GM23338 (cell line): ENCODE results near the gene TERB1. TPM values are rescaled to one million over a fixed set of nuclear protein-coding genes. Genes with fewer than 3 reads are reported as not detected.

ENCODE experiments used
- ATAC-seq: fragments of 200-7000 bp; cut with Tn5 transposase; 3 replicates; pipeline ENCODE4 v1.9.1; 2020
- DNase-seq: peaks from one replicate; pipeline ENCODE4 v3.0.0-alpha.2; 2015; ENCODE audit warnings: low spot score
- H2AFZ ChIP-seq: fragments of 200-600 bp; sonication (generic); 2 replicates; pipeline ENCODE4 v1.8.0; 2016; ENCODE audit warnings: antibody characterized with exemption, mild to moderate bottlenecking, moderate library complexity
- H3F3A ChIP-seq: fragments of 200-600 bp; sonication (generic); replicated peaks from 2 replicates; pipeline ENCODE4 v1.8.0; 2017; ENCODE audit warnings: antibody characterized with exemption, mixed run types, low read depth
- H3K27ac ChIP-seq: fragments of 200-600 bp; sonication (generic); 2 replicates; pipeline ENCODE4 v1.6.1; 2016; ENCODE audit warnings: low read depth
- H3K27me3 ChIP-seq: fragments of 200-600 bp; sonication (generic); 2 replicates; pipeline ENCODE4 v1.8.0; 2016; ENCODE audit warnings: mild to moderate bottlenecking, mixed run types, moderate library complexity; ENCODE audit not compliant: insufficient read depth
- H3K36me3 ChIP-seq: fragments of 200-600 bp; sonication (generic); 2 replicates; pipeline ENCODE4 v1.8.0; 2016; ENCODE audit warnings: mild to moderate bottlenecking; ENCODE audit not compliant: insufficient read depth
- H3K4me1 ChIP-seq: fragments of 200-600 bp; sonication (generic); 2 replicates; pipeline ENCODE4 v1.8.0; 2016; ENCODE audit warnings: mild to moderate bottlenecking, moderate library complexity; ENCODE audit not compliant: insufficient read depth
- H3K4me2 ChIP-seq: fragments of 200-600 bp; sonication (generic); 2 replicates; pipeline ENCODE4 v1.7.1; 2017; ENCODE audit warnings: mixed run types
- H3K4me3 ChIP-seq: fragments of 200-600 bp; sonication (generic); 2 replicates; pipeline ENCODE4 v1.6.1; 2016; ENCODE audit warnings: mixed run types
- H3K79me2 ChIP-seq: fragments of 200-600 bp; sonication (generic); replicated peaks from 2 replicates; pipeline ENCODE4 v1.8.0; 2017; ENCODE audit warnings: mild to moderate bottlenecking; ENCODE audit not compliant: insufficient read depth
- H3K9me2 ChIP-seq: fragments of 200-600 bp; sonication (generic); 2 replicates; pipeline ENCODE4 v1.8.0; 2017; ENCODE audit not compliant: insufficient read depth
- H4K20me1 ChIP-seq: fragments of 200-600 bp; sonication (generic); replicated peaks from 2 replicates; pipeline ENCODE4 v1.8.0; 2017; ENCODE audit warnings: mild to moderate bottlenecking; ENCODE audit not compliant: insufficient read depth
- H3K27ac Mint-ChIP-seq: 2 replicates; pipeline ENCODE4 v1.8.0; 2020; ENCODE audit warnings: inconsistent platforms, mild to moderate bottlenecking, moderate library complexity, mixed read lengths
- H3K27me3 Mint-ChIP-seq: 3 replicates; pipeline ENCODE4 v1.8.0; 2022; ENCODE audit warnings: low read depth, mild to moderate bottlenecking, moderate library complexity, mixed read lengths, inconsistent platforms; ENCODE audit not compliant: insufficient read depth, poor library complexity
- H3K36me3 Mint-ChIP-seq: 3 replicates; pipeline ENCODE4 v1.8.0; 2021; ENCODE audit warnings: low read depth, mild to moderate bottlenecking, inconsistent platforms, moderate library complexity, mixed read lengths
- H3K4me1 Mint-ChIP-seq: 3 replicates; pipeline ENCODE4 v1.8.0; 2020; ENCODE audit warnings: mild to moderate bottlenecking, inconsistent platforms, mixed read lengths
- H3K4me3 Mint-ChIP-seq: 3 replicates; pipeline ENCODE4 v1.8.0; 2021; ENCODE audit warnings: moderate library complexity, mild to moderate bottlenecking, inconsistent platforms, mixed read lengths
- H3K9me3 Mint-ChIP-seq: 3 replicates; pipeline ENCODE4 v1.8.0; 2020; ENCODE audit warnings: moderate library complexity, mild to moderate bottlenecking, inconsistent platforms, mixed read lengths
- CREB1 ChIP-seq: fragments of 250-450 bp; sonication (Bioruptor Pico); IDR thresholded peaks from 2 replicates; pipeline ENCODE4 v1.5.0; 2020; ENCODE audit warnings: low read depth, mild to moderate bottlenecking, moderate library complexity
- ETS1 ChIP-seq: IDR thresholded peaks from 2 replicates; pipeline ENCODE4 v1.6.1; 2016; ENCODE audit warnings: antibody characterized with exemption
- EZH2 ChIP-seq: fragments of 200-600 bp; sonication (generic); IDR thresholded peaks from one replicate; pipeline ENCODE4 v1.8.0; 2017; ENCODE audit warnings: antibody characterized with exemption, mild to moderate bottlenecking, low read depth; ENCODE audit not compliant: unreplicated experiment
- JUNB ChIP-seq: IDR thresholded peaks from one replicate; pipeline ENCODE4 v1.6.1; 2016; ENCODE audit warnings: antibody characterized with exemption; ENCODE audit not compliant: unreplicated experiment
- NANOG ChIP-seq: IDR thresholded peaks from 2 replicates; pipeline ENCODE4 v1.6.1; 2016; ENCODE audit warnings: antibody characterized with exemption, borderline replicate concordance
- POLR2AphosphoS5 ChIP-seq: IDR thresholded peaks from 2 replicates; pipeline ENCODE4 v1.6.1; 2016; ENCODE audit warnings: antibody characterized with exemption, low read depth
- REST ChIP-seq: IDR thresholded peaks from one replicate; pipeline ENCODE4 v1.6.1; 2018; ENCODE audit warnings: antibody characterized with exemption; ENCODE audit not compliant: unreplicated experiment
- ZNF114 ChIP-seq: fragments of 250-450 bp; sonication (Bioruptor Pico); IDR thresholded peaks from 2 replicates; pipeline ENCODE4 v1.5.0; 2020; ENCODE audit warnings: mild to moderate bottlenecking, moderate library complexity
- ZNF331 ChIP-seq: fragments of 250-450 bp; sonication (Bioruptor Pico); IDR thresholded peaks from 2 replicates; pipeline ENCODE4 v1.5.0; 2020; ENCODE audit warnings: low read depth, mild to moderate bottlenecking, moderate library complexity
- ZNF462 ChIP-seq: fragments of 250-450 bp; sonication (Bioruptor Pico); IDR thresholded peaks from 2 replicates; pipeline ENCODE4 v1.5.0; 2020; ENCODE audit warnings: mild to moderate bottlenecking, moderate library complexity
- polyA plus RNA-seq: library from polyadenylated mRNA; unstranded; fragments of >200 nt; fragmentation: Nextera tagmentation; extraction: Ambion mirVana; gene quantifications from 2 replicates; pipeline ENCODE4 v1.2.1, GENCODE V29; 2016
- total RNA-seq: library from RNA; depleted of rRNA; stranded (reverse); fragments of >200 nt; shearing (Covaris generic); gene quantifications from 2 replicates; pipeline ENCODE4 v1.2.3, GENCODE V29; 2014

The TERB1 gene
- total and polyA plus RNA-seq, 2 experiments from 2014 or later, result not detected

GRCh38 chr16:66845080-66845410 is 43.7 kb upstream of the TERB1 start:
- H3K4me3 ChIP-seq, result peak overlapping the region; percentile 69
- no peak overlapping the region for H3K27ac Mint-ChIP-seq

More at GRCh38 chr16:66845080-66845410, 43.7 kb upstream of the TERB1 start:
- peak overlapping the region; percentile 86 for H3K4me2 ChIP-seq
- H3K79me2 ChIP-seq, result no peaks in the 10 kb centered on the region
- H3F3A ChIP-seq, result 0 out of 2 replicates have a peak, but pooled peaks cover 6% of the 10 kb centered on the region
- no peaks in the 10 kb centered on the region for H4K20me1 ChIP-seq
- H3K36me3 Mint-ChIP-seq, result no peaks in the 10 kb centered on the region
- no peak overlapping the region for H3K27ac ChIP-seq
- no peaks in the 10 kb centered on the region; the same call in 1 of the 2 replicates for H3K9me2 ChIP-seq
- DNase-seq, result no peak
- no peaks in the 10 kb centered on the region; the same call in 1 of the 2 replicates for H3K4me1 ChIP-seq
- no peaks in the 10 kb centered on the region for H3K36me3 ChIP-seq
- H3K4me1 Mint-ChIP-seq, result peaks cover 16% of the 10 kb centered on the region
- peaks cover 40% of the 10 kb centered on the region for H3K27me3 Mint-ChIP-seq
- H3K27me3 ChIP-seq, result peaks cover 51% of the 10 kb centered on the region
- no peaks in the 10 kb centered on the region; the same call in 2 of the 3 replicates for H3K9me3 Mint-ChIP-seq
- TF ChIP-seq EZH2 (no peak), NANOG (no peak), ETS1 (no peak), ZNF331 (no peak), ZNF114 (CRISPR knock-in tag) (no peak), REST (no peak), POLR2AphosphoS5 (no peak), JUNB (no peak), CREB1 (CRISPR knock-in tag) (no peak), ZNF462 (no peak)
- H2AFZ ChIP-seq, result peak overlapping the region; percentile 95
- no peak for ATAC-seq
- peak overlapping the region; percentile 76 for H3K4me3 Mint-ChIP-seq
